PC-3 (cell line): ENCODE measurements around the gene STOX2. TPM values are rescaled to one million over a fixed set of nuclear protein-coding genes. Genes with fewer than 3 reads are reported as not detected.

Experiments used
- ATAC-seq: fragments of 200-7000 bp; cut with Tn5 transposase; 2 replicates; pipeline ENCODE4 v1.9.1; 2020; ENCODE audit warnings: mild to moderate bottlenecking, moderate library complexity
- BruUV-seq: library from RNA; stranded (reverse); fragments of 400-500 nt; replicated peaks from 2 replicates; lab custom pipeline; 2021; lab: Mats Ljungman, UMichigan
- CTCF ChIA-PET: fragments of 300-600 bp; sonication (Branson Sonifier 250); formaldehyde crosslinking; loops from one replicate; lab custom pipeline; 2022; ENCODE audit warnings: antibody characterized with exemption; lab: Charles Lee
- POLR2A ChIA-PET: fragments of 300-600 bp; sonication (Branson Sonifier 250); formaldehyde crosslinking; loops from one replicate; lab custom pipeline; 2022; ENCODE audit warnings: antibody characterized with exemption; ENCODE audit not compliant: unreplicated experiment; lab: Charles Lee
- DNase-seq: peaks from one replicate; pipeline ENCODE4 v3.0.0-alpha.2; 2015
- H2AFZ ChIP-seq: fragments of 300-600 bp; sonication (generic); 2 replicates; pipeline ENCODE4 v1.6.0; 2016; ENCODE audit warnings: antibody characterized with exemption, low read length
- H3F3A ChIP-seq: fragments of 300-600 bp; sonication (generic); one replicate; pipeline ENCODE4 v1.6.0; 2017; ENCODE audit warnings: antibody characterized with exemption, low read length, control low read depth, mild to moderate bottlenecking; ENCODE audit not compliant: unreplicated experiment
- H3K27ac ChIP-seq: fragments of 300-600 bp; sonication (generic); 2 replicates; pipeline ENCODE4 v1.5.1; 2016; ENCODE audit warnings: mild to moderate bottlenecking, low read length
- H3K27me3 ChIP-seq: fragments of 300-600 bp; sonication (generic); 2 replicates; pipeline ENCODE4 v1.6.1; 2016; ENCODE audit warnings: low read length, mixed read lengths
- H3K36me3 ChIP-seq: fragments of 300-600 bp; sonication (generic); 2 replicates; pipeline ENCODE4 v1.6.1; 2016; ENCODE audit warnings: low read depth, mixed run types, low read length, mixed read lengths
- H3K4me1 ChIP-seq: fragments of 300-600 bp; sonication (generic); 2 replicates; pipeline ENCODE4 v1.5.1; 2016; ENCODE audit warnings: low read length; ENCODE audit not compliant: insufficient read depth
- H3K4me2 ChIP-seq: fragments of 300-600 bp; sonication (generic); 2 replicates; pipeline ENCODE4 v1.6.0; 2016; ENCODE audit warnings: low read length
- H3K4me3 ChIP-seq: fragments of 300-600 bp; sonication (generic); 2 replicates; pipeline ENCODE4 v1.5.1; 2016; ENCODE audit warnings: mild to moderate bottlenecking, low read length, mixed read lengths
- H3K79me2 ChIP-seq: fragments of 300-600 bp; sonication (generic); 2 replicates; pipeline ENCODE4 v1.6.1; 2017; ENCODE audit warnings: low read length, mixed read lengths
- H3K9ac ChIP-seq: fragments of 300-600 bp; sonication (generic); 2 replicates; pipeline ENCODE4 v1.6.0; 2016; ENCODE audit warnings: mild to moderate bottlenecking, low read length
- H3K9me2 ChIP-seq: fragments of 300-600 bp; sonication (generic); replicated peaks from 2 replicates; pipeline ENCODE4 v1.6.1; 2016; ENCODE audit warnings: mixed run types, low read length, mixed read lengths
- H3K9me3 ChIP-seq: fragments of 300-600 bp; sonication (generic); 2 replicates; pipeline ENCODE4 v1.6.1; 2016; ENCODE audit warnings: low read length, mixed read lengths
- H4K20me1 ChIP-seq: fragments of 300-600 bp; sonication (generic); 2 replicates; pipeline ENCODE4 v1.6.1; 2016; ENCODE audit warnings: low read length, mixed read lengths
- EZH2 ChIP-seq: fragments of 300-600 bp; sonication (generic); IDR thresholded peaks from one replicate; pipeline ENCODE4 v1.6.1; 2017; ENCODE audit warnings: antibody characterized with exemption, mild to moderate bottlenecking, low read length; ENCODE audit not compliant: unreplicated experiment
- EZH2phosphoT487 ChIP-seq: fragments of 300-600 bp; sonication (generic); IDR thresholded peaks from 2 replicates; pipeline ENCODE4 v1.6.1; 2018; ENCODE audit warnings: mild to moderate bottlenecking, antibody characterized with exemption, low read length, borderline replicate concordance
- intact Hi-C: fragments of 100-400 bp; cut with micrococcal nuclease; formaldehyde crosslinking; loops from 2 replicates; pipeline ENCODE4 v1.9.0; 2023
- total RNA-seq: library from RNA; depleted of rRNA; stranded (reverse); fragments of >200 nt; gene quantifications from 2 replicates; pipeline ENCODE4 v1.2.3, GENCODE V29; 2014
- TF ChIP-seq, protein P1 (sequence below): fragments of 300-600 bp; sonication (generic); conservative IDR thresholded peaks from 2 replicates; pipeline ENCODE4 v1.5.1; 2017; ENCODE audit warnings: antibody characterized with exemption, low read depth, mild to moderate bottlenecking, low read length

The STOX2 gene
- total RNA-seq, 1 experiment from 2014 or later = 3.6 TPM

GRCh38 chr4:184003433-184003832 is 98.3 kb downstream of the STOX2 start:
- Histone ChIP-seq H4K20me1 (no peaks in the 10 kb centered on the region), H3K4me1 (peaks cover 6% of the 10 kb centered on the region; the same call in 1 of the 2 replicates), H3K27ac (no peak overlapping the region), H3K36me3 (no peaks in the 10 kb centered on the region), H3F3A (no peaks in the 10 kb centered on the region), H3K4me2 (no peak overlapping the region), H3K9me2 (no peaks in the 10 kb centered on the region), H3K27me3 (no peaks in the 10 kb centered on the region), H3K9ac (no peak overlapping the region), H3K9me3 (no peaks in the 10 kb centered on the region), H3K4me3 (no peak overlapping the region), H2AFZ (no peak overlapping the region), H3K79me2 (no peaks in the 10 kb centered on the region)
- ChIA-PET CTCF (no interaction called here), POLR2A (interaction anchor here (0.6 kb wide), 1 partner anchor 724 kb away, joined by 3 read pairs; no protein-coding TSS in a partner anchor)
- no TSS peak for BruUV-seq
- no peak for TF ChIP-seq EZH2
- TF ChIP-seq EZH2phosphoT487 = no peak
- TF ChIP-seq, protein P1, sequence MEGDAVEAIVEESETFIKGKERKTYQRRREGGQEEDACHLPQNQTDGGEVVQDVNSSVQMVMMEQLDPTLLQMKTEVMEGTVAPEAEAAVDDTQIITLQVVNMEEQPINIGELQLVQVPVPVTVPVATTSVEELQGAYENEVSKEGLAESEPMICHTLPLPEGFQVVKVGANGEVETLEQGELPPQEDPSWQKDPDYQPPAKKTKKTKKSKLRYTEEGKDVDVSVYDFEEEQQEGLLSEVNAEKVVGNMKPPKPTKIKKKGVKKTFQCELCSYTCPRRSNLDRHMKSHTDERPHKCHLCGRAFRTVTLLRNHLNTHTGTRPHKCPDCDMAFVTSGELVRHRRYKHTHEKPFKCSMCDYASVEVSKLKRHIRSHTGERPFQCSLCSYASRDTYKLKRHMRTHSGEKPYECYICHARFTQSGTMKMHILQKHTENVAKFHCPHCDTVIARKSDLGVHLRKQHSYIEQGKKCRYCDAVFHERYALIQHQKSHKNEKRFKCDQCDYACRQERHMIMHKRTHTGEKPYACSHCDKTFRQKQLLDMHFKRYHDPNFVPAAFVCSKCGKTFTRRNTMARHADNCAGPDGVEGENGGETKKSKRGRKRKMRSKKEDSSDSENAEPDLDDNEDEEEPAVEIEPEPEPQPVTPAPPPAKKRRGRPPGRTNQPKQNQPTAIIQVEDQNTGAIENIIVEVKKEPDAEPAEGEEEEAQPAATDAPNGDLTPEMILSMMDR = no peak
- intact Hi-C loops = no loop called here
- ATAC-seq (no peak), DNase-seq (no peak)

GRCh38 chr4:184007891-184008290 is 102.8 kb downstream of the STOX2 start:
- H3K4me3 ChIP-seq = no peak overlapping the region
- peaks cover 6% of the 10 kb centered on the region; the same call in 1 of the 2 replicates for H3K4me1 ChIP-seq
- no peak for TF ChIP-seq EZH2phosphoT487
- TF ChIP-seq, protein P1 = no peak
- no peak for TF ChIP-seq EZH2
- no TSS peak for BruUV-seq
- no peak for ATAC-seq
- no peak overlapping the region for H3K9ac ChIP-seq
- ChIA-PET CTCF (no interaction called here), POLR2A (no interaction called here)
- no peaks in the 10 kb centered on the region for H3K9me2 ChIP-seq
- no peak overlapping the region for H3K27ac ChIP-seq
- H4K20me1 ChIP-seq = no peaks in the 10 kb centered on the region
- no peaks in the 10 kb centered on the region for H3F3A ChIP-seq
- no peaks in the 10 kb centered on the region for H3K27me3 ChIP-seq
- no peak overlapping the region for H2AFZ ChIP-seq
- H3K79me2 ChIP-seq = no peaks in the 10 kb centered on the region
- no peak overlapping the region for H3K4me2 ChIP-seq
- DNase-seq = peak; percentile 9
- no peaks in the 10 kb centered on the region for H3K36me3 ChIP-seq
- no peaks in the 10 kb centered on the region for H3K9me3 ChIP-seq
- intact Hi-C loops = no loop called here

DNA sequence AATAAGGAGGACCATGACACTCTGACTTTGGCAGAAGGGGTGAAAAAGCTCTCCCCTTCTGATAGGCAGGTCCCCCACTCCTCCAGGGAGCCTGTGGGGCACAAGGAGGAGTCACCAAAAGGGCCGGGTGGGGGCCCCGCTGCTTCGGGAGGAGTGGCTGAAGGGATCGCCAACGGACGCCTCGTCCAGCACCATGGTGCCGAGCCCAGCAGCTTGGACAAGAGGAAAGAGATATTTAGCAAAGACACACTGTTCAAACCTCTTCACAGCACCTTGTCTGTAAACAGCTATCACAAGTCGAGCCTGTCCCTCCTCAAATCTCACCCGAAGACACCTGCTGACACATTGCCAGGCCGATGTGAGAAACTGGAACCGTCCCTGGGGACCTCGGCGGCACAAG is 105.6 kb downstream of the STOX2 start:
- H2AFZ ChIP-seq = no peak overlapping the region
- H4K20me1 ChIP-seq = no peaks in the 10 kb centered on the region
- H3K79me2 ChIP-seq = no peaks in the 10 kb centered on the region
- H3K27ac ChIP-seq = no peak overlapping the region
- no peak for DNase-seq
- no peaks in the 10 kb centered on the region for H3K27me3 ChIP-seq
- H3K9me3 ChIP-seq = no peaks in the 10 kb centered on the region
- BruUV-seq = no TSS peak
- intact Hi-C loops = no loop called here
- H3K9ac ChIP-seq = no peak overlapping the region
- no peaks in the 10 kb centered on the region for H3K36me3 ChIP-seq
- H3K9me2 ChIP-seq = no peaks in the 10 kb centered on the region
- H3K4me2 ChIP-seq = no peak overlapping the region
- no peaks in the 10 kb centered on the region for H3F3A ChIP-seq
- ChIA-PET POLR2A (no interaction called here), CTCF (no interaction called here)
- TF ChIP-seq EZH2phosphoT487 = no peak
- TF ChIP-seq EZH2 = no peak
- TF ChIP-seq, protein P1 = no peak
- no peak overlapping the region for H3K4me3 ChIP-seq
- ATAC-seq = no peak
- peaks cover 6% of the 10 kb centered on the region; the same call in 1 of the 2 replicates for H3K4me1 ChIP-seq
